Activated CD8-positive, alpha-beta memory T cell treated with anti-CD3 and anti-CD28 coated beads for 24 hours (primary cell): Measurements from ENCODE around the gene SLC22A5.
A peak's percentile ranks its signal among the peaks of the same experiment; 100 is the strongest.
"Not testable (repeated sequence)": the region's sequence is repeated elsewhere in the genome, so short reads cannot be mapped to it uniquely, and the experiment has no call there.

Experiments
- DNase-seq: peaks from one replicate; pipeline ENCODE4 v3.0.0-alpha.2; 2020

SLC22A5 gene

GRCh38 chr5:132388244-132389050 lies 18.9 kb downstream of the SLC22A5 start:
- DNase-seq: no peak

DNA sequence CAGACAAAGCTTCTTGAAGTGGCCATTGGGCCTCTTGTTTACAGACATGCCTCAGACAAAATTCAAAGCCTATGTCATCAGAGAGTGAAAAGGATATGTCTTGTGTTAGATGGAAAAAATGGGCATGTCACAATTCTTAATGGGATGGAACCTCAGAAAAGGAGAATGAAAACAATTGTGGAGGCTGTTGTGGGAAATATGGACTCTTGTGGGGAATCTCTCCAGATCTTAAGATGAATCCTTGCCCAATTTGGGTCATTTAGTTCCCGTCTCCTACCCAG lies 19.5 kb downstream of the SLC22A5 start:
- no peak for DNase-seq

DNA sequence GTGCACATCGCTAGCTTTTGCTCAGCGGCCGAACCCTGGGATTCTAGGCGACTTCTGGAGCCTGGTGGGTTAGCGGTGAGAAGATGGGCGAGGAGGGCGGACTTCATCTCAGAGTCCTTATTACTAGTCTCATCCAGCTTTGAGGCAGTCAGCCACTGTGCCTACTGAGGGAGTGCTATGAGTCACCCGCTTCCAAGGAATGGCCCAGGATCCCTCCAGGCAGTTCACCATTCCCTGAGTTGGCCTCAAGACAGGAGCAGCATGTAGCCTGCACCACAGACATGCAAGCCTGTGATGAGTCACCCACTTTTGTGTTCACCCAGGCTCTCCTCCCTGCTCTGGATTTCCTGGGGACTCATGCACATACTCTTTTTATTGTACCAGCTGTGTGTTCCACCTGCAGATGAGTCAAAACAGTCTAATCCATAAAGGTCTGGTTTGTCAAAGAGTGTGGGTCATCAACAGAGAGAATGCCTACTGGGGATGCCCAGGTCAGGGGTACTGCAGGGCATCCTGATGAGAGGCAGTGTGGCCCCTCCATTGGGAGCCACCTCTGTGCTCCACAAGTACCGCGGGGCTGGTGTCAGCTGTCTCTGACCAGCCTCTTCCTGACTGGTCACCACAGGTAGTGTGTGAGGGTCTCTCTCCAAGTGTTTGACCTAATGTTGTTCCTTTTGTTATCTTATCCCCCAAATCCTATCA lies 20.2 kb downstream of the SLC22A5 start:
- no peak for DNase-seq

GRCh38 chr5:132391247-132391646 lies 21.7 kb downstream of the SLC22A5 start:
- no peak for DNase-seq

GRCh38 chr5:132391870-132392269 lies 22.4 kb downstream of the SLC22A5 start:
- DNase-seq: no peak

GRCh38 chr5:132392411-132392810 lies 22.9 kb downstream of the SLC22A5 start:
- DNase-seq: no peak

DNA sequence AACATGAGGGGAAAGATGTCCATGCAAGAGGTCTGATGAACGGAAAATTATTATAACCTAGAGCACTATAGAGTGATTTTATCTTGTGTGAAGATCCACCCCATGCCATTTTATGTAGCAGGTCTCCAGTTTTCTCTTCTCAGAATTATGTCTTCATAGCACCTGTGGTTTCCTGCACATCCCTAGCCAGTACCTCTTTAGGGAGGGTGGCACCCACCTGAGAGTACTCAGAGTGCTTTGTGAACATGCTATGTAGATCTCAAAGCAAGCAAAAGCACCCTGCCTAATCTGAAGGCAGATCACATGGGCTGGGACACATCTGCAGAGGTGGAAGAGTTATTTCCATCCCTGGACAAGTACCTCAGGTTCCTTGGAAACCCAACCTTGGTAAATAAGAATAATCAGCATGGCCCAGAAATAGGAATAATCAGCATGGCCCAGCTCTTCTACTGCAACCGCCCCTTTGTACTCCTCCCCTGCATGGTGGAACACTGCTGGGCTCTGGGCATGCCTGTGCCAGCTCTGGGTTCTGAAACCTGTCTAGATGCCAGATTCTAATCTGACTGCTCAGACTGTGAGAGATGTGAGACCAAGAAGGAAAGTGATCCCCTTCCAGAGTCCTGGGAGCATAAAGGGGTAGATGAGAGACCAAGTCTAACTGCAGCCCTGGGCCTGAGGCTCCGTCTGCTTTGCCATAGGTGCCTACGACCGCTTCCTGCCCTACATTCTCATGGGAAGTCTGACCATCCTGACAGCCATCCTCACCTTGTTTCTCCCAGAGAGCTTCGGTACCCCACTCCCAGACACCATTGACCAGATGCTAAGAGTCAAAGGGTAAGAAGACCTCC lies 23.7 kb downstream of the SLC22A5 start:
- no peak for DNase-seq

GRCh38 chr5:132394667-132395259 lies 25.3 kb downstream of the SLC22A5 start:
- DNase-seq: no peak

DNA sequence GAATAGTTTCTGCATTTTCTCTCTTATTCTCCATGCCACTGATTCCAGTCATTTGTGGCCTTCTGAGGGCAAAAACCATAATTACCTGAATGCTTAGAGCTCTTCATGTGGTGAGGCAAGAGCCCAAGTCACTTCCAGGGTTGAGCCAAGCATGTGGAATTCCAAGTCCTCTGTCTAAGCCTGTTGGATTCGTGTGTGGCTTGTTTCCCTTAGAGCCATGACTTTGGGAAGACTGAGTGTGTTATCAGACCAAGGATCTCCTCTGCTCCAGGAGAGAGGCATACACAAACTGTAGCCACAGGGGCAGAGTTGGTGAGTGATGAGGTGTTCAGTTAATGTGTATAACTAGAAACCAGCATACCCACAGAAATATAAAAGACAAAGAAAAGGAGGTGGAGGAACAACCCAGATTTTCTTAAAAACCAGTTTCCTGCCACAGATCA lies 27.1 kb downstream of the SLC22A5 start:
- DNase-seq: no peak

GRCh38 chr5:132397224-132397623 lies 27.7 kb downstream of the SLC22A5 start:
- DNase-seq: no peak

DNA sequence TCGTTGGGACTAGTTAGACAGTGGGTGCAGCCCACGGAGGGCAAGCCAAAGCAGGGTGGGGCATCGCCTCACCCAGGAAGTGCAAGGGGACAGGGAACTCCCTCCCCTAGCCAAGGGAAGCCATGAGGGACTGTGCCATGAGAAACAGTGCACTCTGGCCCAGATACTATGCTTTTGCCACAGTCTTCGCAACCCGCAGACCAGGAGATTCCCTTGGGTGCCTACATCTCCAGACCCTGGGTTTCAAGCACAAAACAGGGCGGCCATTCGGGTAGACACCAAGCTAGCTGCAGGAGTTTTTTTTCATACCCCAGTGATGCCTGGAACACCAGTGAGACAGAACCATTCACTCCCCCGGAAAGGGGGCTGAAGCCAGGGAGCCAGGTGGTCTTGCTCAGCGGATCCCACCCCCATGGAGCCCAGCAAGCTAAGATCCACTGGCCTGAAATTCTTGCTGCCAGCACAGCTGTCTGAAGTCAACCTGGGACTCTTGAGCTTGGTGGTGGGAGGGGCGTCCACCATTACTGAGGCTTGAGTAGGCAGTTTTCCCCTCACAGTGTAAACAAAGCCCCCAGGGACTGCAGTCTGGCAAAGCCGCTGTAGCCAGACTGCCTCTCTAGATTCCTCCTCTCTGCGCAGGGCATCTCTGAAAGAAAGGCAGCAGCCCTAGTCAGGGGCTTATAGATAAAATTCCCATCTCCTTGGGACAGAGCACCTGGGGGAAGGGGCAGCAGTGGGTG lies 28.6 kb downstream of the SLC22A5 start:
- not testable (repeated sequence) for DNase-seq

DNA sequence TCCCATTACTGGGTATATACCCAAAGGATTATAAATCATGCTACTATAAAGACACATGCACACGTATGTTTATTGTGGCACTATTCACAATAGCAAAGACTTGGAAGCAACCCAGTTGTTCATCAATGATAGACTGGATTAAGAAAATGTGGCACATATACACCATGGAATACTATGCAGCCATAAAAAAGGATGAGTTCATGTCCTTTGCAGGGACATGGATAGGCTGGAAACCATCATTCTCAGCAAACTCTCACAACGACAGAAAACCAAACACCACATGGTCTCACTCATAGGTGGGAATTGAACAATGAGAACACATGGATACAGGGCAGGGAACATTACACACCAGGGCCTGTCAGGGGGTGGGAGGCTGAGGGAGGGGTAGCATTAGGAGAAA lies 34.5 kb downstream of the SLC22A5 start:
- not testable (repeated sequence) for DNase-seq

DNA sequence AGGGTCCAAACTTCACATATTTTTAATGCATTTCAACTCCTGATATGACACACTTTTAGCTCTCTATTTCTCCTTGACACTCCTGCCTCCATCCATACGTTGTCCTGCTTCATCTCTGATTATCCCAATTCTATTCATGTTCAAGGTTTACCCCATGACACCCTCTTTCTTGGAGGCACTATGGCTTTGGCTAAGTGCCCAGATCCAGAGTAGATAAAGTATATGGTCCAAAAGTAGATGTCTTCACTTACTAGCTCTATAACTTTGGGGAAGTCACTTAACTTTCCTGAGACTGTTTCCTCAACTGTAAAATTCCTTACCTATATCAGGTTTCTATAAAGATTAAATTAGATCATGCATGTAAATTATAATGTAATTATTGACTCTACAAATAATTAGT lies 36.1 kb downstream of the SLC22A5 start:
- no peak for DNase-seq

- no peak for DNase-seq
These were observed 36.8 kb downstream of the SLC22A5 start for GRCh38 chr5:132406144-132406783.

DNA sequence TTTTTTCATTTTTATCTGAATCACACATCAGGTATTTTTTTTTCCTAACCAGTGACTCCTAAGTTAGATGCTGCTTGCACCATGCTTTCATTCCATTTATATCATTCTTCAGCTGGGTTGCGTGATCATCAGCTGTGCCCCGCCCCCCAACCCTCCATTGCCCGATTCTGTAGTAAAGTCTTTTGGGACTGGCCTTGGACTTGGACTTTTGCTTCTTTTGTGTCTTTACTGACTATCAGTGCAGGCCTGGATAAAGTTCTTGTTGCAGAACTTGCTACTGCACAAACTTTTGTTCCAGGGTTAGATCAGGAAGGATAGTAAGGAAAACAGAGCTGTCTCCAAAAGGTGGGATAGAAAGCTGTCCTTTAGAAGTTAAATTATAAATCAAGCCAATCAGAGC lies 38.5 kb downstream of the SLC22A5 start:
- no peak for DNase-seq

DNA sequence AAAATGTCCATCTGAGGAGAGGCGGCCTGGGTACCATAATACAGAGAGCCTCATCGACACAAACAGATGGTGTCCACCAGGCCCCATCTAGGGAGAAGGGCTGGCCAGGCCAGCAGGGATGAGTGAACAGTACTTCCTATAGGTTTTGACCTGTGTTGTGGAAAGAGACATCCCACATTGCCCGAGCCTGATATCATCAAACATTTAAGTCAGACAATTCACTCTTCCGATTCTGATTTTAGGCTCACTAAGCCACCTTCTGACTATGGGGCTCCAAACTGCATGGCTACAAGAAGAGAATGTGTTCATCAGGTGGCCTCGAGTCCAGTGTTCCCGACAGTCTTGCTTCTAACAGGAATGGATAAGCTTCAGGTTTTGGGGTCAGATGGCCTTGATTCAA lies 38.9 kb downstream of the SLC22A5 start:
- no peak for DNase-seq

GRCh38 chr5:132408965-132409364 lies 39.5 kb downstream of the SLC22A5 start:
- DNase-seq: no peak

GRCh38 chr5:132410451-132411303 lies 41.2 kb downstream of the SLC22A5 start:
- peak; percentile 94 for DNase-seq

DNA sequence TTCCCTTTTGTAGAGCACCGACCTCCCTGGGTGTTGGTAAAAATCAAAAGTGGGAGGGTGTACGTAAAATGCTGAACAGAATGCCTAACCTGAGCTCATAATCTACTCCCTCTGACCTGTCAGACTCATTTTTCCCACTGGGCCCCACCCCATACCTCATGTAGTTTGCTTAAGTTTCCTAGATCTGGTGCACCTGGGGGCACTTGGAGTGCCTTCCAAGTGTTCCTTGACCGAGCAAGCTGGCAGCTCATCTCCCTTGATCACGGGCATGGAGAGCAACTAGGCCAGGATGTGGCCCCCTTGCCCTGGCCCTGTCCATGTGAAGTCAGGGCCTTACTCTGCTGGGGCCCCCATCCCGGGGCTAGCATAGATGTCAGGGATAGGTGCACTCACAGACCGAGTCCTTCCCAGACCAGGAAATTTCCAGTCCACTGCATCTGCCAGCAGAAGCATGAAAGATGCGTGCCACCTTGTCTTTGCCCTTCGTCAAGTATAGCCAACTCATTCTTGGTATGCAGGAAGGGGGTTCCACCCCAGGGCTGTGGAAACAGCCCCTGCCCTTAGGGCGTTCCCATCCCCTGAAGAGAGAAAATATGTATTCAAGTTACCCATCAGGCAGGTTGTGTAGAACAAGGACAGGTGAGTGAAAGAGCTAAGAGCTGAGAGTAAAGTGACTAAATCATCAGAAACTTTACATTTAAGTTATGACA lies 41.9 kb downstream of the SLC22A5 start:
- DNase-seq: no peak

DNA sequence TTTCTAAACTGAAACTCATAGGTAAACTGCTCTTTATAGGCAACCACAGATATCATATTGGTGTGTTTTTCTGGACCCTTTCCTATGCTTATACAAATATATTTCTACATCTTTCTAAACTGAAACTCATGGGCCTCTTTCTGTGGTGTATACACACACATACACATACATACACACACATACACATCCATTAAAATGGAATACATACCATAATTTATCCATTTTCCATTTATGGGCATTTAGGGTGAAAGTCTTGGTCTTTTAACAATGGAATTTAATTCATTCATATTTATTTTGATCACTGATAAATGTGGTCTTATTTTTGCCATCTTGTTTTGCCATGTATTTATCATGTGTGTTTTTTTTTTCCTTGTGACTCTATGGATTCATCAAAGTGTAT lies 44.1 kb downstream of the SLC22A5 start:
- no peak for DNase-seq
